8988T (cell line): ENCODE data around the gene DOK7.
"Not testable (repeated sequence)": the region's sequence is repeated elsewhere in the genome, so short reads cannot be mapped to it uniquely, and the experiment has no call there.

Experiments
- DNase-seq: peaks from one replicate; pipeline ENCODE4 v3.0.0; 2011

Gene DOK7

DNA sequence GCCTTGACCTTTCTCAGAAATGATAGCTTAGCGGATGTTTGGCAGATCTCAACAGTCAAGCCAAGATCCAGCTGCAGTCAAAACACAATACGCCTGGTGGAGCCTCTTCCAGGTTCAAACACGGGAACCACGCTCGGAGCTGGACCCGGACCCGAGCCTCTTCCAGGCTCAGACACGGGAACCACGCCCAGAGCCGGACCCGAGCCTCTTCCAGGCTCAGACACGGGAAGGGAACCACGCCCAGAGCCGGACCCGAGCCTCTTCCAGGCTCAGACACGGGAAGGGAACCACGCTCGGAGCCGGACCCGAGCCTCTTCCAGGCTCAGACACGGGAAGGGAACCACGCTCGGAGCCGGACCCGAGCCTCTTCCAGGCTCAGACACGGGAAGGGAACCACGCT is 48.5 kb downstream of the DOK7 start:
- DNase-seq: not testable (repeated sequence)

DNA sequence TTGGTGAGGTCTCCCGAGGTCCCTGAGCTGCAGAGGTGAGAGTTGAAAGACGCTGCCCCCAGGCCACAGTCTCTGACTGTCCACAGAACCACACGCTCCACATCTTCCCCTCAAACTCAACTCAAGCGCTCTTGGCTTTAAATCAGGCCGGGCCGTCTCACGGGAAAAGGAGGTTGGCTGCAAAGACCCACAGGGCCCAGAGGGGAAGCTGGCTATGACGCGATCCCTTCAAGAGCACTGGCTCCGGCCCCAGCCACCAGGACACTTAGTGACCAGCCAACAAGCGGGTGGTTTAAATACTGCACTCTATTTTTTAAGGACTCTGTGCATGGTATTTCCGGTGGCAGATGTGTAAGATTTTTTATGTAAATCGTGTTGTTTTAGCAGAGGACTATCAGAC is 49.2 kb downstream of the DOK7 start:
- DNase-seq: no peak

- DNase-seq: no peak
These were observed 49.6 kb downstream of the DOK7 start for GRCh38 chr4:3512719-3513118.

- DNase-seq: no peak
These were observed 50.7 kb downstream of the DOK7 start for GRCh38 chr4:3513807-3514206.

DNA sequence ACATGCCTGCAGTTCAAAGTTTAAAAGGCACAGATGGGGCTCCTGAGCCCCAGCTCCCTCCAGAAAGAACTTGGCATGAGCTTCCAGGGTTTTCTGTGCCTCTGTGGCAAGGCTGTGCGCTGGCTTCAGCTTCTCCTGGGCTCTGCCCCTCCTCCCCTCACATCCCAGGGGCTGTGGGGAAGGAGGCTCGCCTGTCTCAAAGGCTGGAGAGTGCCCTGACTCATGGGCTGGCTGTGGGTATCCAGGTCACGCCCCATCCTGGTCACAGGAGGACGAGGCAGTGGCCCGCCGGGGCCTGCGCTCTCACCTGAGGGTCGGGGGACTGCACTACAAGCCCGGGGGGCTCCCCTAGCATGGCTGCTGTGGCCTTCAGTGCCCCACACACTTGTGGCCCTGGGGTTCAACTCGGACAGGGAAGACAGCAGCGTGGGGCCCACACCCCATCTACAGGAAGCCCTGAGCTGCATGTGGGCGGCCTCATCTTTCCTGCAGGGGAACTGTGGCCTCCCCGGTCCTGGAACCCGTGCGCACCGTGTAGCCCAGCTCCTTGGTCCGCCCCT is 51.2 kb downstream of the DOK7 start:
- no peak for DNase-seq

GRCh38 chr4:3514806-3515501 is 51.8 kb downstream of the DOK7 start:
- no peak for DNase-seq

DNA sequence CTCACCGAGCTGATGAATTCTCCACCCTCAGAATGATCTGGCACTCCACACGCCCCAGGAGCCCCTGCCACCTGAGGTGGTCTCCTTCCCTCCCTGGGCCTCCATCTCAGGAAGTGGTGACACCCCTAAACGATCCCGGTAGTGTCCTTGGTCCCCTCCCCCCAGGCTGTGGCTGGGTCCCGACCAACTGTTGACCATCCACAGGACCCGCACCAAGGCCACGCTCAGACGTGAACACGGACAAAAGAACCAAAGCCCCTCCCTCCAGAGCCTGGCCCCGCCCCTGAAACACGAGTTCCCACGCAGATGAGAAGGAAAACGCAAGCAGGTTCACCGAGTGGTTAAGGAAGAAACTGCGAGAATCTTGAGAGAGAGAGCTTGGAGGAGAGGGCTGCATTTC is 52.5 kb downstream of the DOK7 start:
- DNase-seq: no peak

DNA sequence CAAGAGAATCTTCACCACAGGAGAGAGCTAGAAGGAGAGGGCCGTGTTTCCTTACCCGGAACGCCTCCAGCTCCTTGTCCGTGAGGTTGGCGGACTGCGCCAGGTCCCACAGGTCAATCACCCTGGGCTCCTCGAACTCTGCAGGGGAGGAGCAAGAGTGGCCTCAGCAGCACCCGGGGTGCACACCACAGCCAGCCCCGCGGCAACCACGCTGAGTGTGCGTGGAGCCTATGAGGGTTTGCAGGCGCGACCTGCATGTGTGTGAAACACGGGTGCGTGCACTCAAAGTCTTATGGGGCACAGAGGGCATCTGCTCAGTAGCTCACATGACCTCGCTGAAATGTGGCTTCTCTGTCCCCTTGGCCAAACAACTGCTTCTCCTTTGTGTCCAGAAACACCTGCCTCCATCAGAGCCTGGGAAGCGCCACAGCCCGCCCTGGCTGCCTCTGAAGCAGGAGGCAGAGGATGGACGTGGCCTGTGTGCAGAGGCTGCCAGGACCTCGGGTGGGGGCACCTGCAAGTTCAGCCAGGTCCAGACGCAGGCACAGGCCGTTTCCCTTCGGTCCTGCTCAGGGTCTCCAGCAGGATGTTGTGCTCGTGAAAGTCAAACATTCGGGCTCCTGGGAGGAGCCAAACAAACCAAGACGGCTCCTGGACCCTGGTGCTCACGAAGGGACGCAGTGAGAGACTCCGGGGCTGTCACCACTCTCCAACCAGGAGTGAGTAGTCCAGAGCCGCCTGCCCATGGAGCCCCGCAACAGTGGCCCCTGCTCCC is 53.1 kb downstream of the DOK7 start:
- DNase-seq: no peak

- no peak for DNase-seq
These were observed 54.0 kb downstream of the DOK7 start for GRCh38 chr4:3516836-3517730.

- DNase-seq: no peak
These were observed 54.8 kb downstream of the DOK7 start for GRCh38 chr4:3517731-3518510.

DNA sequence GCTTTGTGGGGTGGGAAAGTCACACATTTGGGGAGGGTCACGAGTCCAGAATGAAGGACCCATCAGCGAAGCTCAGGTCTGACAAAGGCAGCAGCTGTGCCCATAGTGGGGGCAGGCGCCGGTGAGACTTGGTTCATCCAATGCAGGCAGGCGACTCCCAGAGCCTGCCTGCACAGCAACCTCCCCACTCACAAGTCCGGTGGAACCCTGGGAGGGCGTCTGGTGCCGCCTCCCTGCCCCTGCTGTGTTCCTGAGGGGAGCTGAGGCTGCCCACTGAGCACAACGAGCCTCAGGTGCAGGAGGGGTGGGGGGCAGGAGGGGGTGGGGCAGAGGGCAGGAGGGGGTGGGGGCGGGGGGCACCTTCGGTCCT is 55.4 kb downstream of the DOK7 start:
- no peak for DNase-seq

- no peak for DNase-seq
These were observed 55.8 kb downstream of the DOK7 start for GRCh38 chr4:3518941-3519340.

DNA sequence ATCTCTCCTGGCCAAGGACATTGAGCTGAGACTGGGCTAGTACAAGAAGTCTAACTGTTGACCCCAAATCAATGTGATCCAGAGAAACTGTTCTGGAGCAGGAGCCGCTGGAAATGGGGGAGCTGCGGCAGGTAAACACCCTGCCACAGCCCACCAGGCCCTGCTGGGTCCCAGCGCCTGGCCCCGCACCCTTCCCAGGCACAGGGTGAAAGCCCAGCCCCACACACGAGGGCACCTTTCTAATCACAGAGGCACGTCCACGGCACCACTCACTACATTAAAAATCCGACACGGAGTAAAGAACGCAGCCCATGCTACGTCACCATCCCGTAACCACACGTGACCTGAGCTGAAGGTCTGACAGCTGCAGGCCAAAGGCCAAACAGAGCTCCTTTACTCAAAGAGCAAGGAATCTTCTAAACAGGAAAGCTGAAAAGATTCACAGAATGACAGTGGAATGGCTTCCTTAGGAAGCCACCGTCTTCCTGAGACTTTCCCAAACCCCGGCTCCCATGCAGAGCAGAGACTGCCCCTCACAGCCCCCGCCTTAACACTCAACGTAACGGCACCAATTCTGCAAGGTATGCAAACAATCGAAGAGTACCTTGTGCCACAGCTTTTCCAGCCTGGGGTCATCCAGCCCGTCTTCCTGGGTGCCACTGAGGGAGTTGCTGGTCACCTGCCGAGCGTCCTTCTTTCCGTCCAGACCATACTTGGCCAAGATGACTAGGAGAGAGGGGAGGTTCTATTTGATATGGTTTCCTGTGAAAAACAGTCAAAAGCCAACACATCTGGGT is 56.6 kb downstream of the DOK7 start:
- no peak for DNase-seq

DNA sequence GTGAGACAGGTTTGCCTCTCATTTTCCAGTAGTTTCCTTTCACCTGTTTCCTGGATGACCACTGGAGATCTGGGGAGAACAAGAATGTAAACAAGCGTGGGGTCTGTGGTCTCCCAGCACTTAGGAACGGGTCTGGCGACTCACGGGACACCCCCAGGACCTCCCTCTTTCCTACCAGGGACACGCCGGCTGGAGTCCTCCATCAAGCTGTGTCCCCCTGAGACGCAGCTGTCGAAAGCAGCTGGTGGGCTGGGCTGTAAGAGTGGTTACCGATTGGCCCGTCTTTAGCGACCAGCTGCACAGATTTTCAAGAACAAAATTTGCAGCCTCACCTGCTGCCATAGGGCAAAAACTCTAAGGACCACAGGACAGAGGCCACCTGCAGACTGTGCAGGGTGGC is 57.2 kb downstream of the DOK7 start:
- no peak for DNase-seq

DNA sequence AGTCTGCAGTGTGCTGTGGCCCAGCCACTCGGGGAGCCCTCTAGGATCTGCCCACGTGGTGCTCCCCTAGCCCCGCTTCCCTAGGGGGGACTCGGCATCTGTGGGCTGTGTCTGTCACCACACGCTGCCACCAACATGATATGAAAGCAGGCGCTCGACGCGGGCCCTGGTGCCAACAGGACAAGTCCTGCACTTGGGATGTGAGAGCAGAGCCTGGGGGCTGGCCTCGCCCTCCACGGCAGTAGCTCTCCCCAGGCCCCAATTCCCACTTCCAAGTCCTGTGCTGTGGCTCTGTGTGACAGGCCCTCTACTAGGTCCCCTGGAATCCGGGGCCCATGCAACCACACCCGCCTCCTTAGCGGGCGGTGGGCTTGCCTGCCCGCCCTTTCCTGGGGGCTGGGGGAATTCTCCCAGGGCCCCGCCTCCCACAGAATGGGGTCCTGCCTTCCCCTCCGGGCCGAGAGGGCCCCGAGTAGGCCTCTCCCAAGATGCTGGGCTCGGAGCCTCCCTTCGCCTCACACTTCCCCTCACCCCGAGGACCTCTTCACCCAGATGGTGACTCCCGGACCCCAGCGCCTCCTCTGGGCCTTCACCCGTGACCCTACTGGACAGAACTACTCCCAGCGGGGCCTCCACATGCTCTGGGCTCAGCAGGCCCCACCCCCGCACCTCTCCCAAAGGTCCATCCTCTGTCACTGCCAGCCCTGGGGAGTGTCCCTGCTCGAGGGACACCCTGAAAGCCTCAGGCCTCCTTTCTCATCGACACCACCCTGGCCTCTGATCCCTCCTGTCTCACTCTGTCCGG is 57.9 kb downstream of the DOK7 start:
- no peak for DNase-seq

- DNase-seq: no peak
These were observed 58.7 kb downstream of the DOK7 start for GRCh38 chr4:3521621-3522325.

- no peak for DNase-seq
These were observed 59.2 kb downstream of the DOK7 start for GRCh38 chr4:3522326-3522640.

DNA sequence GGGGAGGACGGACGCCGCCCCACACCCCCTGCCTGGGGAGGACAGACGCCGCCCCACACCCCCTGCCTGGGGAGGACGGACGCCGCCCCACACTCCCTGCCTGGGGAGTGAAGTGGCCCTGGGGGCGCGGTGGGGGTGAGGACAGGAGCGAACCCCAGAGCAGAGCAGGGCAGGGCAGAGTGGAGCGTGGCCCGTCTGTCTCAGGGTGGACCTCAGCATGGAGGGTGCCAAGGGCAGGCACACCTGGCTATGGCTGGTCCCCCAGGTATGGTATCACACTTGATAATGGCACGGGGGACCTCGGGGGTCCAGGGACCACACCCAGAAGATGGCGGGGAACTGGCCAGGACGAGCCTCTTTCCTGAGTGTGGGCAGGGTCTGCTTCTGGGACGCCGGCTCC is 59.5 kb downstream of the DOK7 start:
- DNase-seq: no peak

GRCh38 chr4:3523146-3523627 is 60.1 kb downstream of the DOK7 start:
- DNase-seq: no peak

DNA sequence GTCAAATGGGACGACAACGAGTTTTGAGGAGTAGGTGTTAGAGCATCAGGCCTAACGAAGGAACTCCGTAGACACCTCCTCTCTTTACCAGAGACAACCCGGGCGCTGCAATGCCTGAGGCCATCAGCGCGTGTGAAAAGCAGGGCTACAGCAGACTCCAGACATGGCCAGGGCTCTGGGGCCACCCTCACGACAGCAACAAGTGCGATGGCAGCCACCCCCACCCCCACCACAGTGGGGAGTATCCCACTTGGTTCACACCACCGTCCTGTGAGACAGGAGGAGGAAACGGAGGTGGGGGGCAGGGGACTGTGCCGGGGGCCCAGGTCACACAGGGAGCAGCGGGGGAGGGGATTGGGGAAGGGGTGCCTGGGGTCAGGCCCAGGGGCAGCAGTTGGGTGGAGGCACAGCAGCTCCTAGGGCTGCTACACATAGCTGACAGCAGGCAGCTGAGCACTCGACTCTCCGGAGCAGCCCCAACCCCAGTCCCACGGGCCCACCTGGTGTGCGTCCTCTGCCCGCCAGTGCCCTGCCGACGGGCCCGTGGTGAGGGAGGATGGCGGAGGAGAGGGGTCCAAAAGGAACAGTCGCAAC is 60.6 kb downstream of the DOK7 start:
- no peak for DNase-seq
